ENCODE results near the gene RMND1.

Gene RMND1

DNA sequence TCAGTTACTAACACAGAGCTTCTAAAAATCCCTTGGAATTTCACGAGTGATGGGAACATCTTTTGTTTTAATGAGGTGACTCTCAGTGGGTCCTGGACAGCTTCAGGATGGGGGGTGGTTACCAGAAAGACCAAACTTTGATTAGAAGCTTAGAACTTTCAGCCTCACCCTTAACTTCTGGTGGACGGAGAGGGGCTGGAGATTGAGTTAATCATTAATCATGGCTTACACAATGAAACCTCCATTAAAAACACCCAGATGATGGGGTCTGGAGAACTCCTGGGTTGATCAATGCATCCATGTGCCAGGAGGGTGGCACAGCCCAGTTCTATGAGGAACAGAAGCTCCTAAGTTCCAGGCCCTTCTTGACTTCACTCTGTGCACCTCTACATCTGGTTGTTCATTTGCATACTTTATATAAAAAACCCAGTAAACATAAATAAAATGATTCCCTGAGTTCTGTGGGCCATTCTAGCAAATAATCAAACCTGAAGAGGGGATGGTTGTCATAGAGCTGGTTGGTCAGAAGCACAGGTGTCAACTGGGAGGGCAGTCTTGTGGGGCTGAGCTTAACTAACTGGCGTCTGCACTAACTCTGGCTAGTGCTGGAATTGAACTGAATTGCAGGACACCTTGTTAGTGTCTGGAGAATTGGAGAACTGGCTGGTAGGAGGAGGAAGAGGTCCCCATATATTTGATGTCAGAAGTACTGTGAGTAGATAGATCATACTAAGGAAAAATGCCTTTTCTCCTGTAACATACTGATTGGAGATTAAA is 10.3 kb downstream of the RMND1 start:
- no peak for DNase-seq (ENCODE audit: low spot score in 2 of 2)

GRCh38 chr6:151440930-151441329 is 11.0 kb downstream of the RMND1 start:
- Mint-ChIP-seq H3K27ac (peak overlapping the region; percentile 58), H3K4me1 (peaks cover 26% of the 10 kb centered on the region), H3K4me3 (no peak overlapping the region), H3K9me3 (no peaks in the 10 kb centered on the region), H3K36me3 (peaks cover 26% of the 10 kb centered on the region)
- DNase-seq (ENCODE audit: low spot score in 2 of 2), result no peak
- no peak for ATAC-seq

More for the DNA sequence above, 10.3 kb downstream of the RMND1 start:
- Mint-ChIP-seq H3K4me1 (peaks cover 26% of the 10 kb centered on the region), H3K4me3 (no peak overlapping the region), H3K9me3 (no peaks in the 10 kb centered on the region), H3K27ac (peak overlapping the region; percentile 58), H3K36me3 (peaks cover 21% of the 10 kb centered on the region)
- ATAC-seq, result no peak

DNA sequence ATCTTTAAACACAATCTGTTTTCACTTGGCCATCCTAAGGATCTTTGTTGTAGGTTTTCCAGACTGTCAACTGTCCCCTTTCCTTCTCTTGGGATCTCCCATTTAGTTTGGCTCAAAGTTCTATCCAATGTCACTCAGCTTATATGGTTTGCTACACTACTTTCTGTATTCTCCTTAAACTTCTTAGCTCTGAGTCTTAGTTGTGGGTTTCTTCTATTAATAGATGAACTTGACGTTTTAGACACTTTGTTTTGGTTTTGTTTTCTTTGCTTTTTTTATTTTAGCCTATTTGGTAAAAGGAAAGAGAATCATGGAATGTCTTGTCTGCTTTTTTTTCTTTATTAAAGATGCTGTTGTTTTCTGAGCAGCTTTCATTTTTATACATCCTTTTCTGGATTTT is 11.4 kb downstream of the RMND1 start:
- DNase-seq (ENCODE audit: low spot score in 2 of 2) (no peak), ATAC-seq (no peak)
- peak overlapping the region; percentile 58 for H3K27ac Mint-ChIP-seq
- H3K9me3 Mint-ChIP-seq, result no peaks in the 10 kb centered on the region
- H3K36me3 Mint-ChIP-seq, result peaks cover 30% of the 10 kb centered on the region
- H3K4me3 Mint-ChIP-seq, result no peak overlapping the region
- H3K4me1 Mint-ChIP-seq, result peaks cover 26% of the 10 kb centered on the region

GRCh38 chr6:151437401-151437800 is 14.5 kb downstream of the RMND1 start:
- ATAC-seq (no peak), DNase-seq (ENCODE audit: low spot score in 2 of 2) (no peak)
- Mint-ChIP-seq H3K4me3 (no peak overlapping the region), H3K36me3 (peaks cover 21% of the 10 kb centered on the region), H3K27ac (no peak overlapping the region), H3K4me1 (peaks cover 26% of the 10 kb centered on the region), H3K9me3 (no peaks in the 10 kb centered on the region)

GRCh38 chr6:151436802-151437201 is 15.1 kb downstream of the RMND1 start:
- no peak for ATAC-seq
- peaks cover 24% of the 10 kb centered on the region for H3K4me1 Mint-ChIP-seq
- peaks cover 27% of the 10 kb centered on the region for H3K36me3 Mint-ChIP-seq
- DNase-seq (ENCODE audit: low spot score in 2 of 2), result no peak
- H3K9me3 Mint-ChIP-seq, result no peaks in the 10 kb centered on the region
- no peak overlapping the region for H3K27ac Mint-ChIP-seq
- H3K4me3 Mint-ChIP-seq, result no peak overlapping the region

GRCh38 chr6:151436300-151436699 is 15.6 kb downstream of the RMND1 start:
- Mint-ChIP-seq H3K9me3 (no peaks in the 10 kb centered on the region), H3K36me3 (peaks cover 31% of the 10 kb centered on the region), H3K4me1 (peaks cover 19% of the 10 kb centered on the region), H3K27ac (no peak overlapping the region), H3K4me3 (no peak overlapping the region)
- DNase-seq (ENCODE audit: low spot score in 2 of 2), result no peak
- no peak for ATAC-seq

GRCh38 chr6:151434369-151434768 is 17.6 kb downstream of the RMND1 start:
- Mint-ChIP-seq H3K9me3 (no peaks in the 10 kb centered on the region), H3K4me1 (peaks cover 12% of the 10 kb centered on the region), H3K4me3 (no peak overlapping the region), H3K27ac (no peak overlapping the region), H3K36me3 (peaks cover 50% of the 10 kb centered on the region)
- ATAC-seq (no peak), DNase-seq (ENCODE audit: low spot score in 2 of 2) (no peak)

DNA sequence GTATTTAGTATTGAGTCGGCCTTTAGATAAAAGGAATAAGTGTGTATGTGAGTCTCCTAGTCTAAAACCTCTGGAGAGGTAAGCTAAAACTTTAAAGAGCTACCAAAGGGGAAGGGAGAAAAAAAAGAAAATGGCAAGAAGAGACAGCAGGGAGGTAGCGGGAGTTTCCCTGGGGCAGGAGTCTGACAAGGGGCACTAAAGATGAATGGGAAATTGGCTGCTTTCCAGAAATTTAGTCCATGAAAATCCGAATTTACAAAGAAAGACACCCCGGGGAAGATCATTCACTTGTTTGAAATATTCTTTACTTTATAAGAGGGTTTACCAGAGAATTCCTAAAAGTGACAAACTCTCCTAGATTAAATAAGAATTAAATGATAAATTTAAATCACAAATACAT is 19.3 kb downstream of the RMND1 start:
- Mint-ChIP-seq H3K9me3 (no peaks in the 10 kb centered on the region), H3K27ac (no peak overlapping the region), H3K36me3 (peaks cover 67% of the 10 kb centered on the region), H3K4me3 (no peak overlapping the region), H3K4me1 (peaks cover 4% of the 10 kb centered on the region)
- ATAC-seq, result no peak
- no peak for DNase-seq (ENCODE audit: low spot score in 2 of 2)

GRCh38 chr6:151431337-151431736 is 20.6 kb downstream of the RMND1 start:
- Mint-ChIP-seq H3K9me3 (no peaks in the 10 kb centered on the region), H3K4me1 (no peaks in the 10 kb centered on the region), H3K27ac (no peak overlapping the region), H3K36me3 (peaks cover 79% of the 10 kb centered on the region), H3K4me3 (no peak overlapping the region)
- ATAC-seq (no peak), DNase-seq (ENCODE audit: low spot score in 2 of 2) (no peak)

- DNase-seq (ENCODE audit: low spot score in 2 of 2) (no peak), ATAC-seq (no peak)
- H3K4me3 Mint-ChIP-seq, result no peak overlapping the region
- H3K27ac Mint-ChIP-seq, result no peak overlapping the region
- H3K4me1 Mint-ChIP-seq, result no peaks in the 10 kb centered on the region
- peaks cover 79% of the 10 kb centered on the region for H3K36me3 Mint-ChIP-seq
- H3K9me3 Mint-ChIP-seq, result no peaks in the 10 kb centered on the region
These were observed 21.0 kb downstream of the RMND1 start for GRCh38 chr6:151430886-151431285.

DNA sequence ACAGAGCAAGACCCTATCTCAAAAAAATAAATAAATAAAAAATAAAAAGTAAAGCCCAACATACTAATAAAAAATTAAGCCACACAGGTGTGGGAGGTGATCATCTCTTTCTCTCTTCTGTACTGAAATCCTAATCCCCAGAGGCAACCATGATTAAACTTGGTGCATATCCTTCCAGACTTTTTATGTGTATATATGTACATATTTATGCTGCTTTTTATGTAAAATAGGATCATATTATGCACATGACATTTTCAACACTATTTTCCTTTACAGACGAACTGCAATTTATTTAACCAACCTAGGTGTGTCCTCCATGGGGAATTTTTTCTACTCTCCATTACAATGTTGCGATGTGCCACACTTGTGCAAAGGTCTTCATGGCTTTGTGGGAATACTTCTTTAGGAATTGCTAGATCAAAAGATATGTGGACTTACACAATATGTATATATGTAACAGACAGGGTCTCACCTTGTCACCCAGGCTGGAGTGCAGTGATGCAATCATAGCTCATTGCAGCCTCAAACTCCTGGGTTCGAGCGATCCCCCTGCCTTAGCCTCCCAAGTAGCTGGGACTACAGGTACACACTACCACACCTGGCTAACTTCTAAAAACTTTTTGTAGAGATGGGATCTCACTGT is 23.7 kb downstream of the RMND1 start:
- Mint-ChIP-seq H3K4me3 (no peak overlapping the region), H3K4me1 (no peaks in the 10 kb centered on the region), H3K27ac (no peak overlapping the region), H3K36me3 (peaks cover 97% of the 10 kb centered on the region), H3K9me3 (no peaks in the 10 kb centered on the region)
- ATAC-seq (no peak), DNase-seq (ENCODE audit: low spot score in 2 of 2) (no peak)

DNA sequence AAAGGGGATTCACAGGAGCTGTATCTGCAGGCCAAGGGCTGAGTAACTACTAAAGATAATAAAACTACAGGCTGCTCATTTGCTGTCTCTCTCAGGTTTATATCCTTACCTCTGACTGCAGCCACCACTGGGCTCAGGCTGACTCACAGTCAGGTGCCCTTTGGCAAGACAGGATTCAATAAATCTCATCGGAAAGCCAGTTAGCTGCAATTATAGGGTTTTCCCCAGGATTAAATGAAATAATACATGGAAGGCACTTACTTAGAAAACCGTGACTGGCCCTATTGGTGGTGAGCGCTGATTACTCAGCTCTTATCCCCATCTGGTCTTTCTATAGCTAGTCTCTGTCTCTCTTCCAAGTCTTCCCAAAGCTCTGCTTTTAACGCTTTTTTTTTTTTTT is 26.4 kb downstream of the RMND1 start:
- H3K4me3 Mint-ChIP-seq, result no peak overlapping the region
- no peak for DNase-seq (ENCODE audit: low spot score in 2 of 2)
- ATAC-seq, result no peak
- no peaks in the 10 kb centered on the region for H3K9me3 Mint-ChIP-seq
- H3K27ac Mint-ChIP-seq, result no peak overlapping the region
- peaks cover 93% of the 10 kb centered on the region for H3K36me3 Mint-ChIP-seq
- no peaks in the 10 kb centered on the region for H3K4me1 Mint-ChIP-seq

DNA sequence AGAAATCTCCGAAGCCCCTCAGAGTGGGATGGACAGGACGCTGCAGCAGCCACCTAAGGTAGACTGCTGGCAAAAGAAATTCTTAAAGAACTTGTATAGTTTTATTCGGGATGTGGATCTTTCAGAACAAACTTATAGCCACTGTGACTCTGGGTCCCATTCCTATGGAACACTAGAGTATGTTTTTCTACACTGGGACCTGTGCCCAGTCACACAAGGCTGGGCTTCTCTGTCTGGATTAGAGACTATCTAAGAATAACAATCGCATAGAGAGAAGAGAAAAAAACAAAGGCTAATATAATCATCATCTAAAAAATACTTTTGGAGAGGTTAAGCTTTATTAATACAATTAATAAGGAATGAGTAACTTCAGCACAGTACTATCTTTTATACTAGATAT is 28.9 kb downstream of the RMND1 start:
- H3K36me3 Mint-ChIP-seq, result peaks cover 89% of the 10 kb centered on the region
- no peak overlapping the region for H3K27ac Mint-ChIP-seq
- no peak for ATAC-seq
- DNase-seq (ENCODE audit: low spot score in 2 of 2), result no peak
- no peaks in the 10 kb centered on the region for H3K4me1 Mint-ChIP-seq
- no peaks in the 10 kb centered on the region for H3K9me3 Mint-ChIP-seq
- H3K4me3 Mint-ChIP-seq, result no peak overlapping the region

GRCh38 chr6:151417477-151417876 is 34.4 kb downstream of the RMND1 start:
- peaks cover 87% of the 10 kb centered on the region for H3K36me3 Mint-ChIP-seq
- no peak overlapping the region for H3K4me3 Mint-ChIP-seq
- no peak for ATAC-seq
- no peak for DNase-seq (ENCODE audit: low spot score in 2 of 2)
- H3K4me1 Mint-ChIP-seq, result peaks cover 14% of the 10 kb centered on the region
- no peaks in the 10 kb centered on the region for H3K9me3 Mint-ChIP-seq
- no peak overlapping the region for H3K27ac Mint-ChIP-seq

- Mint-ChIP-seq H3K27ac (no peak overlapping the region), H3K9me3 (no peaks in the 10 kb centered on the region), H3K36me3 (peaks cover 82% of the 10 kb centered on the region), H3K4me3 (no peak overlapping the region), H3K4me1 (peaks cover 14% of the 10 kb centered on the region)
- DNase-seq (ENCODE audit: low spot score in 2 of 2), result no peak
- ATAC-seq, result no peak
These were observed 37.2 kb downstream of the RMND1 start for GRCh38 chr6:151414641-151415260.
